ENCODE results near the gene EGLN2. TPM values are rescaled to one million over a fixed set of nuclear protein-coding genes. Genes with fewer than 3 reads are reported as not detected.
"Not testable (repeated sequence)": the region's sequence is repeated elsewhere in the genome, so short reads cannot be mapped to it uniquely, and the experiment has no call there.

Gene EGLN2
- total and polyA plus RNA-seq, 9 donors = 46.8 to 58.7 (median 52.0) TPM

GRCh38 chr19:40829205-40829604 is 30.2 kb downstream of the EGLN2 start:
- Histone ChIP-seq H3K4me3 (ENCODE audit: low read length) (no peak overlapping the region), H3K4me1 (ENCODE audit: control insufficient read depth, insufficient read depth, low read length) (no peaks in the 10 kb centered on the region), H3K27ac (ENCODE audit: low read length) (no peak overlapping the region), H3K27me3 (ENCODE audit: control insufficient read depth, insufficient read depth, low read length) (no peaks in the 10 kb centered on the region), H3K36me3 (ENCODE audit: control insufficient read depth, insufficient read depth, low read length) (peaks cover 6% of the 10 kb centered on the region), H3K9me3 (replicated peaks; ENCODE audit: control insufficient read depth, low read depth, low read length) (no peaks in the 10 kb centered on the region)
- no peak for DNase-seq

GRCh38 chr19:40830741-40831140 is 31.8 kb downstream of the EGLN2 start:
- H3K27me3 ChIP-seq (ENCODE audit: control insufficient read depth, insufficient read depth, low read length); H3K4me3 ChIP-seq (ENCODE audit: low read length); DNase-seq; H3K4me1 ChIP-seq (ENCODE audit: control insufficient read depth, insufficient read depth, low read length); H3K27ac ChIP-seq (ENCODE audit: low read length); H3K9me3 ChIP-seq (replicated peaks; ENCODE audit: control insufficient read depth, low read depth, low read length); H3K36me3 ChIP-seq (ENCODE audit: control insufficient read depth, insufficient read depth, low read length): not testable (repeated sequence)
- WGBS (ENCODE audit: insufficient coverage) = 90% methylated on average over 9 of the region's 16 CpGs

GRCh38 chr19:40831502-40832430 is 32.8 kb downstream of the EGLN2 start:
- Histone ChIP-seq H3K27me3 (ENCODE audit: control insufficient read depth, insufficient read depth, low read length) (no peaks in the 10 kb centered on the region), H3K27ac (ENCODE audit: low read length) (no peak overlapping the region), H3K36me3 (ENCODE audit: control insufficient read depth, insufficient read depth, low read length) (peaks cover 4% of the 10 kb centered on the region), H3K4me1 (ENCODE audit: control insufficient read depth, insufficient read depth, low read length) (no peaks in the 10 kb centered on the region), H3K4me3 (ENCODE audit: low read length) (no peak overlapping the region), H3K9me3 (replicated peaks; ENCODE audit: control insufficient read depth, low read depth, low read length) (no peaks in the 10 kb centered on the region)
- peak; percentile 80 for DNase-seq
- WGBS (ENCODE audit: insufficient coverage) = no CpG with 5 or more reads among the region's 7 CpGs

- H3K4me3 ChIP-seq (ENCODE audit: low read length); H3K9me3 ChIP-seq (replicated peaks; ENCODE audit: control insufficient read depth, low read depth, low read length); H3K4me1 ChIP-seq (ENCODE audit: control insufficient read depth, insufficient read depth, low read length); H3K36me3 ChIP-seq (ENCODE audit: control insufficient read depth, insufficient read depth, low read length); H3K27ac ChIP-seq (ENCODE audit: low read length); H3K27me3 ChIP-seq (ENCODE audit: control insufficient read depth, insufficient read depth, low read length); DNase-seq: not testable (repeated sequence)
- WGBS (ENCODE audit: insufficient coverage) = no CpG with 5 or more reads among the region's 4 CpGs
These were observed 33.4 kb downstream of the EGLN2 start for GRCh38 chr19:40832431-40832790.

GRCh38 chr19:40833728-40834533 is 34.9 kb downstream of the EGLN2 start:
- DNase-seq; H3K36me3 ChIP-seq (ENCODE audit: control insufficient read depth, insufficient read depth, low read length); H3K4me1 ChIP-seq (ENCODE audit: control insufficient read depth, insufficient read depth, low read length); H3K4me3 ChIP-seq (ENCODE audit: low read length); H3K9me3 ChIP-seq (replicated peaks; ENCODE audit: control insufficient read depth, low read depth, low read length); H3K27ac ChIP-seq (ENCODE audit: low read length); H3K27me3 ChIP-seq (ENCODE audit: control insufficient read depth, insufficient read depth, low read length): not testable (repeated sequence)
- no CpG with 5 or more reads among the region's 7 CpGs for WGBS (ENCODE audit: insufficient coverage)

GRCh38 chr19:40836754-40837429 is 37.9 kb downstream of the EGLN2 start:
- Histone ChIP-seq H3K4me1 (ENCODE audit: control insufficient read depth, insufficient read depth, low read length) (no peaks in the 10 kb centered on the region), H3K27me3 (ENCODE audit: control insufficient read depth, insufficient read depth, low read length) (no peaks in the 10 kb centered on the region), H3K4me3 (ENCODE audit: low read length) (no peak overlapping the region), H3K27ac (ENCODE audit: low read length) (no peak overlapping the region), H3K9me3 (replicated peaks; ENCODE audit: control insufficient read depth, low read depth, low read length) (no peaks in the 10 kb centered on the region), H3K36me3 (ENCODE audit: control insufficient read depth, insufficient read depth, low read length) (no peaks in the 10 kb centered on the region)
- no peak for DNase-seq
- WGBS (ENCODE audit: insufficient coverage) = 80% methylated on average over 2 of the region's 6 CpGs

- H3K9me3 ChIP-seq (replicated peaks; ENCODE audit: control insufficient read depth, low read depth, low read length); DNase-seq; H3K27me3 ChIP-seq (ENCODE audit: control insufficient read depth, insufficient read depth, low read length); H3K36me3 ChIP-seq (ENCODE audit: control insufficient read depth, insufficient read depth, low read length); H3K4me1 ChIP-seq (ENCODE audit: control insufficient read depth, insufficient read depth, low read length); H3K4me3 ChIP-seq (ENCODE audit: low read length); H3K27ac ChIP-seq (ENCODE audit: low read length): not testable (repeated sequence)
- 71% methylated on average over 1 of the region's 1 CpG for WGBS (ENCODE audit: insufficient coverage)
These were observed 39.5 kb downstream of the EGLN2 start for GRCh38 chr19:40838477-40838876.

GRCh38 chr19:40842012-40842411 is 43.0 kb downstream of the EGLN2 start:
- not testable (repeated sequence) for H3K4me1 ChIP-seq (ENCODE audit: control insufficient read depth, insufficient read depth, low read length); H3K36me3 ChIP-seq (ENCODE audit: control insufficient read depth, insufficient read depth, low read length); DNase-seq; H3K27ac ChIP-seq (ENCODE audit: low read length); H3K9me3 ChIP-seq (replicated peaks; ENCODE audit: control insufficient read depth, low read depth, low read length); H3K27me3 ChIP-seq (ENCODE audit: control insufficient read depth, insufficient read depth, low read length); H3K4me3 ChIP-seq (ENCODE audit: low read length)
- no CpG with 5 or more reads among the region's 3 CpGs for WGBS (ENCODE audit: insufficient coverage)

- not testable (repeated sequence) for H3K4me3 ChIP-seq (ENCODE audit: low read length); H3K36me3 ChIP-seq (ENCODE audit: control insufficient read depth, insufficient read depth, low read length); DNase-seq; H3K4me1 ChIP-seq (ENCODE audit: control insufficient read depth, insufficient read depth, low read length); H3K27me3 ChIP-seq (ENCODE audit: control insufficient read depth, insufficient read depth, low read length); H3K27ac ChIP-seq (ENCODE audit: low read length); H3K9me3 ChIP-seq (replicated peaks; ENCODE audit: control insufficient read depth, low read depth, low read length)
- 26% methylated on average over 4 of the region's 12 CpGs for WGBS (ENCODE audit: insufficient coverage)
These were observed 44.1 kb downstream of the EGLN2 start for GRCh38 chr19:40842997-40843652.

- WGBS (ENCODE audit: insufficient coverage) = 20% methylated on average over 2 of the region's 19 CpGs
- H3K27me3 ChIP-seq (ENCODE audit: control insufficient read depth, insufficient read depth, low read length) = peaks cover 15% of the 10 kb centered on the region
- H3K9me3 ChIP-seq (replicated peaks; ENCODE audit: control insufficient read depth, low read depth, low read length); H3K36me3 ChIP-seq (ENCODE audit: control insufficient read depth, insufficient read depth, low read length); H3K4me1 ChIP-seq (ENCODE audit: control insufficient read depth, insufficient read depth, low read length); DNase-seq; H3K4me3 ChIP-seq (ENCODE audit: low read length); H3K27ac ChIP-seq (ENCODE audit: low read length): not testable (repeated sequence)
These were observed 44.7 kb downstream of the EGLN2 start for GRCh38 chr19:40843653-40844052.
